Activated CD8-positive, alpha-beta T cell treated with anti-CD3 and anti-CD28 coated beads, Interleukin-2, amount 10 ng/mL, durations not matched to agents 7 days and 5 days (primary cell): ENCODE measurements around the gene SLC22A6. TPM values are rescaled to one million over a fixed set of nuclear protein-coding genes. Genes with fewer than 3 reads are reported as not detected.

ENCODE experiments used
- ATAC-seq: fragments of 150-1000 bp; cut with Tn5 transposase; one replicate; pipeline ENCODE4 v1.10.0; 2021; ENCODE audit warnings: moderate library complexity
- CTCF ChIA-PET: fragments of 350-600 bp; sonication (Branson Sonifier 250); formaldehyde crosslinking; loops from one replicate; lab custom pipeline; 2021; ENCODE audit warnings: antibody characterized with exemption; lab: Charles Lee
- POLR2A ChIA-PET: fragments of 350-600 bp; sonication (Branson Sonifier 250); formaldehyde crosslinking; loops from one replicate; lab custom pipeline; 2021; ENCODE audit warnings: antibody characterized with exemption; lab: Charles Lee
- DNase-seq: peaks from one replicate; pipeline ENCODE4 v3.0.0-alpha.2; 2020
- H3K27ac Mint-ChIP-seq: one replicate; pipeline ENCODE4 v1.8.0; 2021; ENCODE audit warnings: mild to moderate bottlenecking, mixed read lengths
- H3K27me3 Mint-ChIP-seq: one replicate; pipeline ENCODE4 v1.8.0; 2021; ENCODE audit warnings: low read depth, mixed read lengths
- H3K36me3 Mint-ChIP-seq: one replicate; pipeline ENCODE4 v1.8.0; 2021; ENCODE audit warnings: low read depth, mixed read lengths
- H3K4me1 Mint-ChIP-seq: one replicate; pipeline ENCODE4 v1.8.0; 2021; ENCODE audit warnings: low read depth, mixed read lengths
- H3K4me3 Mint-ChIP-seq: one replicate; pipeline ENCODE4 v1.8.0; 2021; ENCODE audit warnings: mild to moderate bottlenecking, mixed read lengths
- H3K9me3 Mint-ChIP-seq: one replicate; pipeline ENCODE4 v1.8.0; 2022; ENCODE audit warnings: mixed read lengths; ENCODE audit not compliant: insufficient read depth
- total RNA-seq, 2 experiments: library from RNA; stranded (reverse); gene quantifications; one replicate each; pipeline ENCODE4 v1.2.3, GENCODE V29; 2021

Gene SLC22A6
- total RNA-seq, 2 experiments from 2014 or later, result not detected

DNA sequence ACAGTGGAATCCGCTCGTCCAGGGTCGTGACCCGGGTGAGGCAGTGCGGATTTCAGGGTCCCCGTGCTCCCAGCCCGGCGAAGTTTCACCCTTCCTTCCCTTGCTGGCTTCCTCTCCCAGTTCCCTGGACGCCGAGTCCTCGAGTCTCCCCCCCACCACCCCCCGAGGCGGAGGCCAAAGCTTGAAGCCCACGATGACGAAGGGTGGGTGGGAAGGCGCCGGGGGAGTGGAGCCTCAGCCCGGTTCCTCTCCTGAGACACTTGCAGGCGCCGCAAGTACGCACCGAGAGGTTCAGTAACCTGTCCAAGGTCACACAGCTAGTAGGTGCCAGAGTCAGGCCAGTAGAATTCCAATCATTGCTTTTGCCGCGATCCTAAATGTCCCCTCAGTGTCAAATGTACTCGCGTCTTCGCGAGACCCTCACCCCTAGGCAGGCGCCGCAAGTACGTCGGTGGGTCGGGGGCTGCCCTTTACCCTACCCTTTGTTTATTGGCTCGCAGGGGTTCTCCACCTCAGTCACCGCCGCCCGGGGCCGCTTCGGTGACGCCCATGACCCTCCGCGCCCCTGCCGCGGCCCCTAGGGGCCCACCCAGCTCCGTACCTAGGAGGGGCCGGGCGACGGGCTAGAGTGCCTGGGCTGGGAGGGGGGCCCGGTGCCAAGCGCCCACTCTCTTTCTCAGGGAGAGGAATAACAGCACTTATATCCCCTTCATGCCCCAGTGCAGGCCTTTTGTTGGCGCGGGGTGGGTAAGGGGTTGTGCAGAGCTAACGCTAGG, 57.9 kb downstream of the SLC22A6 start:
- ATAC-seq, result no peak
- H3K9me3 Mint-ChIP-seq, result no peaks in the 10 kb centered on the region
- H3K4me1 Mint-ChIP-seq, result peaks cover 24% of the 10 kb centered on the region
- no peak overlapping the region for H3K4me3 Mint-ChIP-seq
- H3K36me3 Mint-ChIP-seq, result no peaks in the 10 kb centered on the region
- POLR2A ChIA-PET, result no interaction called here
- CTCF ChIA-PET, result interaction anchor here (2.4 kb wide), 1 partner anchor 21 kb away, joined by 10 read pairs; no protein-coding TSS in a partner anchor
- DNase-seq, result no peak
- no peak overlapping the region for H3K27ac Mint-ChIP-seq
- H3K27me3 Mint-ChIP-seq, result peaks cover 77% of the 10 kb centered on the region

Other genes starting within 250 kb of the SLC22A6 start
- gene ZBTB3, start 230.8 kb downstream of the SLC22A6 start, total RNA-seq, result 10 to 100 TPM; 12.4 to 12.8 TPM
- 10 to 100 TPM; 89.7 to 96.6 TPM for gene POLR2G, start 223.4 kb downstream of the SLC22A6 start, total RNA-seq
- 10 to 100 TPM; 21.8 to 23.7 TPM for gene TAF6L, start 213.6 kb downstream of the SLC22A6 start, total RNA-seq
- gene TMEM179B, start 197.6 kb downstream of the SLC22A6 start, total RNA-seq, result 10 to 100 TPM; 37.3 to 40.8 TPM
- 10 to 100 TPM; 20.1 to 20.3 TPM for gene TMEM223, start 193.0 kb downstream of the SLC22A6 start, total RNA-seq
- 100 to 1,000 TPM; 110 to 111 TPM for gene NXF1, start 179.5 kb downstream of the SLC22A6 start, total RNA-seq
- gene STX5, start 152.9 kb downstream of the SLC22A6 start, total RNA-seq, result 10 to 100 TPM; 30.4 to 32.7 TPM
- gene TEX54, start 152.1 kb downstream of the SLC22A6 start, total RNA-seq, result not detected
- 10 to 100 TPM; 66.0 to 66.9 TPM for gene WDR74, start 145.4 kb downstream of the SLC22A6 start, total RNA-seq
- gene SLC3A2, start 104.1 kb downstream of the SLC22A6 start, total RNA-seq, result 100 to 1,000 TPM; 190 to 202 TPM
- gene CHRM1, start 63.6 kb downstream of the SLC22A6 start, total RNA-seq, result not detected
- gene SLC22A8, start 30.9 kb upstream of the SLC22A6 start, total RNA-seq, result not detected
- gene SLC22A24, start 159.3 kb upstream of the SLC22A6 start, total RNA-seq, result not detected